B cell (primary cell): ENCODE data around the gene FRMPD2. TPM values are rescaled to one million over a fixed set of nuclear protein-coding genes. Genes with fewer than 3 reads are reported as not detected.

Experiments
- ATAC-seq: fragments of 200-7000 bp; cut with Tn5 transposase; one replicate; pipeline ENCODE4 v1.10.0; 2021; ENCODE audit warnings: low read depth, mild to moderate bottlenecking, moderate number of reproducible peaks, moderate library complexity
- CTCF ChIA-PET: fragments of 350-600 bp; sonication (Branson Sonifier 250); formaldehyde crosslinking; loops from one replicate; lab custom pipeline; 2021; ENCODE audit warnings: antibody characterized with exemption, inconsistent platforms; lab: Charles Lee
- POLR2A ChIA-PET: fragments of 350-600 bp; sonication (Branson Sonifier 250); formaldehyde crosslinking; loops from one replicate; lab custom pipeline; 2021; ENCODE audit warnings: antibody characterized with exemption; lab: Charles Lee
- DNase-seq: peaks from one replicate; pipeline ENCODE4 v3.0.0; 2013
- H2AFZ ChIP-seq: 2 replicates; pipeline ENCODE4 v1.6.1; 2012; ENCODE audit warnings: mild to moderate bottlenecking, low read depth, low read length; ENCODE audit not compliant: insufficient read depth, poor library complexity, severe bottlenecking
- H3K27ac ChIP-seq, 2 donors: 1 replicate in 1 of 2; 2 replicates in 1 of 2; pipeline ENCODE4 v1.5.1; 2012 to 2013; ENCODE audit warnings: low read length in 2 of 2, mild to moderate bottlenecking in 2 of 2, moderate library complexity in 1 of 2
- H3K27me3 ChIP-seq, 4 experiments: fragments of 200-600 bp in 1 of 4; sonication (generic) in 1 of 4; replicated peaks in 1 of 4; 1 replicate in 2 of 4; 2 replicates in 2 of 4; pipeline versions ENCODE4 v1.6.1 to v1.7.0; 2013 to 2016; ENCODE audit warnings: low read length in 3 of 4, mild to moderate bottlenecking in 2 of 4, mixed read lengths in 1 of 4, moderate library complexity in 1 of 4; ENCODE audit not compliant: insufficient read depth in 4 of 4, control insufficient read depth in 3 of 4; ENCODE audit errors: control extremely low read depth in 1 of 4
- H3K36me3 ChIP-seq, 2 experiments: replicated peaks in 1 of 2; 1 replicate in 1 of 2; 2 replicates in 1 of 2; pipeline versions ENCODE4 v1.6.1 to v1.7.1; 2013; ENCODE audit warnings: low read length in 1 of 2; ENCODE audit not compliant: insufficient read depth in 2 of 2, control insufficient read depth in 1 of 2; ENCODE audit errors: control extremely low read depth in 1 of 2, extremely low read depth in 1 of 2
- H3K4me1 ChIP-seq, 2 donors: fragments of 200-600 bp in 1 of 2; sonication (generic) in 1 of 2; 1 replicate in 1 of 2; 2 replicates in 1 of 2; pipeline versions ENCODE4 v1.5.1 to v1.6.1; 2013 to 2017; ENCODE audit warnings: low read length in 2 of 2; ENCODE audit not compliant: control insufficient read depth in 2 of 2, insufficient read depth in 2 of 2
- H3K4me2 ChIP-seq: replicated peaks from 2 replicates; pipeline ENCODE3; 2012; ENCODE audit warnings: mild to moderate bottlenecking, low read depth, low read length; ENCODE audit not compliant: poor library complexity, severe bottlenecking
- H3K4me3 ChIP-seq, 5 experiments: fragments of 200-600 bp in 1 of 5; sonication (generic) in 1 of 5; 1 replicate in 3 of 5; 2 replicates in 2 of 5; pipeline versions ENCODE4 v1.5.1 to v1.7.0; 2011 to 2016; ENCODE audit warnings: low read length in 4 of 5, mild to moderate bottlenecking in 4 of 5, low read depth in 2 of 5, control low read depth in 1 of 5, moderate library complexity in 1 of 5; ENCODE audit not compliant: insufficient read depth in 1 of 5; ENCODE audit errors: control extremely low read depth in 1 of 5, extremely low read depth in 1 of 5
- H3K79me2 ChIP-seq: fragments of 200-600 bp; sonication (generic); one replicate; pipeline ENCODE4 v1.6.0; 2016; ENCODE audit warnings: low read length; ENCODE audit not compliant: control insufficient read depth, insufficient read depth
- H3K9ac ChIP-seq: fragments of 200-600 bp; sonication (generic); 2 replicates; pipeline ENCODE4 v1.6.1; 2017; ENCODE audit warnings: mild to moderate bottlenecking, low read length, moderate library complexity
- H3K9me3 ChIP-seq, 3 donors: one replicate each; pipeline versions ENCODE4 v1.6.1 to v1.7.1; 2013; ENCODE audit warnings: low read length in 2 of 3; ENCODE audit not compliant: control insufficient read depth in 2 of 3, insufficient read depth in 1 of 3; ENCODE audit errors: control extremely low read depth in 1 of 3
- H4K20me1 ChIP-seq: 2 replicates; pipeline ENCODE4 v1.6.0; 2012; ENCODE audit warnings: mild to moderate bottlenecking, low read length; ENCODE audit not compliant: insufficient read depth, control insufficient read depth, poor library complexity, severe bottlenecking
- H3K27ac Mint-ChIP-seq: one replicate; pipeline ENCODE4 v1.8.0; 2021; ENCODE audit warnings: mixed read lengths
- H3K27me3 Mint-ChIP-seq: one replicate; pipeline ENCODE4 v1.8.0; 2021; ENCODE audit warnings: mixed read lengths
- H3K4me1 Mint-ChIP-seq: one replicate; pipeline ENCODE4 v1.8.0; 2021; ENCODE audit warnings: mixed read lengths
- H3K4me3 Mint-ChIP-seq: one replicate; pipeline ENCODE4 v1.8.0; 2021; ENCODE audit warnings: mixed read lengths
- H3K9me3 Mint-ChIP-seq: one replicate; pipeline ENCODE4 v1.8.0; 2022; ENCODE audit warnings: mixed read lengths; ENCODE audit not compliant: insufficient read depth
- CTCF ChIP-seq: fragments of 200-600 bp; IDR thresholded peaks from one replicate; pipeline ENCODE4 v1.8.0; 2022; ENCODE audit warnings: antibody characterized with exemption, mild to moderate bottlenecking
- EZH2 ChIP-seq: IDR thresholded peaks from 2 replicates; pipeline ENCODE4 v1.6.1; 2012; ENCODE audit warnings: borderline replicate concordance, low read depth, mild to moderate bottlenecking, moderate library complexity, low read length; ENCODE audit not compliant: insufficient read depth, poor library complexity, severe bottlenecking
- WGBS: methylation state at CpG from one replicate; pipeline ENCODE4 v1.1.5; 2013; ENCODE audit warnings: missing lambda C conversion rate; ENCODE audit not compliant: insufficient coverage; 5-methylcytosine and 5-hydroxymethylcytosine counted together
- intact Hi-C: fragments of 100-400 bp; cut with micrococcal nuclease; formaldehyde crosslinking; loops from one replicate; pipeline ENCODE4 v1.10.0; 2022
- polyA plus RNA-seq: library from polyadenylated mRNA; depleted of rRNA; stranded (reverse); fragments of >200 nt; gene quantifications from 2 replicates; pipeline ENCODE4 v1.2.3, GENCODE V29; 2012
- total RNA-seq, 2 donors: library from RNA; stranded (reverse); fragments of 120-200 nt in 1 of 2; gene quantifications; 1 replicate in 1 of 2; 2 replicates in 1 of 2; pipeline versions ENCODE4 v1.2.3 to v1.2.4, GENCODE V29; 2013 to 2022

The FRMPD2 gene
- total and polyA plus RNA-seq, 2 donors (not counting 1 experiment from before 2014, with no cell fraction given) = not detected

GRCh38 chr10:48287417-48288391 is 13.2 kb upstream of the FRMPD2 start:
- ChIA-PET CTCF (interaction anchor here (0.7 to 1.5 kb wide), 2 partner anchors 16 to 71 kb away, joined by 3 read pairs; no protein-coding TSS in a partner anchor), POLR2A (no interaction called here)
- H3K27ac ChIP-seq = no peak overlapping the region
- Mint-ChIP-seq H3K4me3 (no peak overlapping the region), H3K4me1 (peaks cover 11% of the 10 kb centered on the region), H3K27ac (no peak overlapping the region), H3K27me3 (no peaks in the 10 kb centered on the region), H3K9me3 (peaks cover 6% of the 10 kb centered on the region)
- H3K4me2 ChIP-seq = no peak overlapping the region
- peaks cover 2 to 15% (median 5%) of the 10 kb centered on the region in 3 donors for H3K9me3 ChIP-seq
- peaks cover 0 to 4% (median 0%) of the 10 kb centered on the region in 4 experiments for H3K27me3 ChIP-seq
- WGBS = 68% methylated on average over 9 of the region's 13 CpGs
- no peak overlapping the region for H2AFZ ChIP-seq
- H3K9ac ChIP-seq = no peak overlapping the region
- no peaks in the 10 kb centered on the region for H3K79me2 ChIP-seq
- no peaks in the 10 kb centered on the region for H3K4me1 ChIP-seq
- H4K20me1 ChIP-seq = no peaks in the 10 kb centered on the region
- DNase-seq (no peak), ATAC-seq (no peak)
- H3K36me3 ChIP-seq = no peaks in the 10 kb centered on the region
- TF ChIP-seq CTCF (no peak), EZH2 (no peak)
- intact Hi-C loops = no loop called here
- no peak overlapping the region for H3K4me3 ChIP-seq

GRCh38 chr10:48286356-48286755 is 11.9 kb upstream of the FRMPD2 start:
- Histone ChIP-seq H3K27ac (no peak overlapping the region), H3K36me3 (no peaks in the 10 kb centered on the region), H3K9ac (no peak overlapping the region), H3K4me2 (no peak overlapping the region), H4K20me1 (no peaks in the 10 kb centered on the region), H3K4me1 (no peaks in the 10 kb centered on the region), H3K9me3 (peaks cover 2 to 15% (median 5%) of the 10 kb centered on the region in 3 donors), H3K27me3 (peaks cover 0 to 4% (median 0%) of the 10 kb centered on the region in 4 experiments), H2AFZ (no peak overlapping the region), H3K79me2 (no peaks in the 10 kb centered on the region), H3K4me3 (no peak overlapping the region)
- no peak overlapping the region for H3K4me3 Mint-ChIP-seq
- ChIA-PET POLR2A (no interaction called here), CTCF (interaction anchor here (1.3 kb wide), 1 partner anchor 18 kb away, joined by 3 read pairs; no protein-coding TSS in a partner anchor)
- H3K27ac Mint-ChIP-seq = no peak overlapping the region
- no CpG with 5 or more reads among the region's 1 CpG for WGBS
- ATAC-seq (no peak), DNase-seq (no peak)
- peaks cover 6% of the 10 kb centered on the region for H3K9me3 Mint-ChIP-seq
- no peak for TF ChIP-seq EZH2
- TF ChIP-seq CTCF = no peak
- H3K4me1 Mint-ChIP-seq = peaks cover 14% of the 10 kb centered on the region
- no peaks in the 10 kb centered on the region for H3K27me3 Mint-ChIP-seq
- intact Hi-C loops = no loop called here
